HG03064 (cell line): ENCODE data around the gene SNRPA1.

Experiments used
- ATAC-seq: cut with Tn5 transposase; IDR thresholded peaks from one replicate; pipeline ENCODE4 v1.9.1; 2021; ENCODE audit warnings: low read depth; ENCODE audit not compliant: unreplicated experiment

SNRPA1 gene

GRCh38 chr15:101264911-101265641 is 30.0 kb downstream of the SNRPA1 start:
- ATAC-seq, result no peak

- no peak for ATAC-seq
These were observed 31.0 kb downstream of the SNRPA1 start for GRCh38 chr15:101264011-101264410.

DNA sequence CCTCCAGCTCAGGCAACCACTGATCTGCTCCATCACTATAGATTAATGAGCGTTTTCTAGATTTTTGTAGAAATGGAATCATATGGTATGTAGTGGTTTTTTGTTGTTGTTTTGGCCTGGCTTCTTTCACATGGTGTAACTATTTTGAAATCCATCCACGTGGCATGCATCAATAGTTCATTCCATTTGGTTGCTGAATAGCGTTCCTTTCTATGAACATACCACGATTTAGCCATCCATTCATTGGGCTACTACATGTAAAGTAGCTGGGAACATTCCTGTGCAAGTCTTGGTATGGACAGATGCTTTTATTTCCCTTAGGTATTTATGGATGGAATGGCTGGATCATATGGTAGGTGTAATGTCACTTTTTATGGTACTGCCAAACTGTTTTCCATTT is 32.5 kb downstream of the SNRPA1 start:
- no peak for ATAC-seq

DNA sequence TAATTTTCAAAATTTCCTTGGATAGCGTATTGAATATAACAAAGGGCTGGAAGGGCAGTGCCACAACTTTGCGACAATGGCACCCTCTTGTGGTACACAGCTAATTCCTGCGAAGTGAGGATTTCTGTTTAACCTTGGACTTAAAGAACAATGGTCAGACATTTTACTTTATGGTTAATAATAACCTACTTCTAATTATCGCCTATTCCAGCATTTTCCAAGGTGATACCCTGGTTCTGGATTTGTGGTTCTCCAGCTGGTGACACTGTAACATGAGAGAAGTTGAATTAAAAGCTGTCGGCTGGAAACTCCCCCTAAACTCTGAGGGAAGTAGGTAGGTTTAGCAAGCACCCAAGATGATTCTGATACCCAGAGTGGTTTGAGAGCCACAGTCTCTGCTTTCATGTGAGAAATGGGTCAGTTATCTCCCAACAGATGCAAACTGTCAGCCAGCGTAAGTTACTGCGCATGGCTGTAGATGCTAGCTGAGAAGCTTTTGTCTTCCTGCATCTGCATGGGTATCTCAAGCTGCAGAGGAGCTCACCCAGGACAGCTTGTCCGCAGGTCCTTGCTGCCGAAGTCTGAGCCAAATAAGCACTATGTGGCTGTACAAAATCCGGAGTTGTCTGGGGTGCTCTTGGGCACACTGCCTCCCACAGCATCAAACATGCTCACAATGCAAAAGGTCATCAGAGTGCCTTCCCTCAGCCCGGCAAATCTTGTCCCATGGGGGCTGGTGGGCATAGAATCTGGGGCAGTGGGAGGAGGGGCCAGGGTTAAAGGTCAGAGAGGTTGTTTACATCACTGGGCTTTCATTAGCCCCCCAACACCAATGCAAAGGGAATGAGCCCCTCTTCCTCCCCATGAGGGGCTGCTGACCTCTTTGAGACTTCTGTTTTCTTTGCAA is 36.6 kb downstream of the SNRPA1 start:
- ATAC-seq, result no peak

GRCh38 chr15:101256757-101257156 is 38.3 kb downstream of the SNRPA1 start:
- ATAC-seq, result no peak

GRCh38 chr15:101255615-101256241 is 39.3 kb downstream of the SNRPA1 start:
- no peak for ATAC-seq

- ATAC-seq, result no peak
These were observed 40.0 kb downstream of the SNRPA1 start for GRCh38 chr15:101255051-101255395.

DNA sequence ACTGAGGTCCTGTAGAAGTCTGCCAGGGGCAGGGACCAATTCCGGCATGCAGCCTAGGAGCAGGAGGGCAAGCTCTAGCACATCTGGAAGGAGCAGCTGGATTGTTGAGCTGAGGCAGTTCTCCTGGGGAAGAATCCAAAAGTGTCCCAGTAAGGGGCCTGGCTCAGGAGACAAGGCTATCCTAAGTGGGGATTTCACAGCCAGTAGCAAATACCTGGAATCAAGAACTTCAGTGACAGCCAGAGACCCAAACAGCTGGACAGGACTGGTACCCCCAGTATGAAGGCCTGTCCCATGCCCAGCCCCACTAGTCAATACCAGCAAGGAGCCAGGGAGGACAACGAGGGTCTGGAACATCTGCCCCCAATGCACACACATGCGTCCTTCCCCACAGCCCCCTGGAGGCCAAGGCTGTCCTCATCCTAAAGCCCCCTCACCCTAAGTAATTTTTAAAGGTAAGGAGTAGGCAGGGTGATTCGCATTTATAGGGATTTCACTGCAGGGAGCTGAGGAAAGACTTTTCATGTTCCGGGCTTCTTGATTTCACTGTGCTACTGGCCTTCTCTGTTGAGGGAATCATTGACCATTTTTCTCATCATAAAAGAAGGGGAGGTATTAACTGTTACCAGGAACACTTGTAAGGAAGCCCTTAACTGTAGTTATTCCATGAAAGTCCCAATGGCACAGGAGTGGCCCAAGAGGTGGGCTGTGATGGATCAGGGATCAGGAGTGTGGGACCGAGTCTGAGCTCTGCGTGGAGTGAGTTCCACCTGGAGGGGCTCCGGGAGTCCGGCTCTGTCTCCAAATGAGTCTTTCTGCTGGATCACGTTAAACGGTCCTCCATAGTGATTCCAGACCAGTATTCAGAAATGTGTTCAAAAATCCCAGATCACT is 40.6 kb downstream of the SNRPA1 start:
- no peak for ATAC-seq

DNA sequence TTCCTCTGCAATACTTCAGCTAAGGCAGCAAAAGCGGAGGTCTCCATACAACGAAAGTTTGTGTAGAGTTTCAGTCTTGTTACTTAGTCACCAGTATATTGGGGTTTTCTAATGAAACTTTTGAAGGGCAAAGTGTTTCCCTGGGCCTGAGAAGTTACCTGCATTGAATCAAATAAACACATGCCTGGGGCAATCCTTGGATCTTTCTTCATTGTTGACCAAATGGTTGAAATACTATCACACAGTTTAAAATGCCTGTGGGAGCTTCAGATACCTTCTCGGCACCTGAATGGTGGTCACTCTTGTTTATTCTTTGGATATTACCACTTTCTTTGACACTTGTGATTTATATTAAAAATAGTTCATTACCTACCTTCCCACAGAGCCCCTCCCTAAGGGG is 42.2 kb downstream of the SNRPA1 start:
- peak; percentile 6 for ATAC-seq

DNA sequence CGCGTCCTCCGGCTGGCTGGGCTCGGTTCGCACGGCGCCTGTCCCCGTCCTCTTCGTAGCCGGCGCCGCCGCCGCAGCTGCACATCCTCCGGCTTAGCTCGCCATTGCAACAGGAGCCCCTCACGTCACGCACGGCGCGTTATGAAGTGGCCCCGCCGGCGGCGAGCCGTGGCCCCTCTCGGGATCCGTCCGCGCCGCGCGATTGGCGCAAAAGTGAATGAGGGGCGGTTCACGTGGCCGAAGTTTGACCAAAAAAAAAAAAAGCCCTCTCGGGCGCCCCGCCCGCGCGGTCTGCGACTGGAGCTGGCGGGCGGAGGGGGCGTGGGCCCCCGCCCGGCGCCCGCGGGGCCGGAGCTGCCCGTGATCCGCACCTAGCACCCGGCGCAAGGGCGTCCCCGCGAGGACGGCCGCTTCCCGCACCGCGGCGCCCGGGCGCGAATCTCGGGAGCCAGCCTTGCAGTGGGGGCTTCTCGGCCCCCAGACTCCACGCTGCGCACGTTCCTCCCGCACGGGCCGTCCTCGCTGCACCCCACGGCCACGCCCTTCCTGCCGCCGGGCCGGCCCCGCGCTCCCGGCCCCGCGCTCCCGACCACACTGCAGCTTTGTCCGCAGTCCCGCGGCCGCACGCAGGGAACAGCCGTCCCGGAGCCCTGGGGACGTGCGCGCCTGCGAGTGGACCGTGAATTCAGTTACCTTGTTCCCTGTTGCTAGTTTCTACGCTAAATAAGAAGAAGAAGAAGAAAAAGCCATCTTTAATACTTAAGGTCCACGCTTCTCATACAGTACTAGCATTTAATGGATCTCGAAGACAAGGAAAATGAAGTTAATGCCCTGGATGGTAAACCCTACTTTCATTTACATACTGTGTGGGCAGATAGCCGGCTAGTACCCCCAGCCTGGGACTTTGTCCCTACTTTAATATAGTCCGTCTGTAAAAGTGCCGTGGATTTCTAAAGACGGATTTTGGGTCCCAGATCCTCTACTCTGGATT is 42.9 kb downstream of the SNRPA1 start, which contains the start of gene CHSY1:
Gene CHSY1, minus strand, starts transcription at position 219 of the 991 bp plus-strand sequence. CDS start 592 bp downstream, outside the sequence.
- peak; percentile 63 for ATAC-seq

GRCh38 chr15:101250873-101251829 is 43.9 kb downstream of the SNRPA1 start:
- ATAC-seq, result peak; percentile 21

GRCh38 chr15:101250341-101250831 is 44.7 kb downstream of the SNRPA1 start:
- ATAC-seq, result no peak

GRCh38 chr15:101248274-101248673 is 46.8 kb downstream of the SNRPA1 start:
- no peak for ATAC-seq

GRCh38 chr15:101246824-101247745 is 48.0 kb downstream of the SNRPA1 start:
- ATAC-seq, result no peak

DNA sequence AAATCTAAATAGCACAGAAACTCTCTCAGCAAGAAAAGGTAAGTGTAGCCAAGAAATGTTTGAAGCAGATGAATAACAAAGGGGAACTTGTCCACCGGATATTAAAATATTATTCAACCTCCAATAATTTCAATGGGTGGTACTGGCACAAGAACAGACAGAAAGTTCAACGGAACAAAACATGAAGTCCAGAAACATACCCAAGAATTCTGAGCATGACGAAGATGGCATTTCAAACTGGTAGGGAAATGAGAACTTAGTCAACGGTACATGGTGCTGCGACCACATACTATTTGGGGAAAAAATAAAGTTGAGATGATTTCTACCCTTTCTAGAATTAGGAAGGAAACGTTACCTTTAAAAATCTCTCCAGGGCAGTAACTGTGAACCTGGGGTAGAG is 48.7 kb downstream of the SNRPA1 start:
- ATAC-seq, result no peak

DNA sequence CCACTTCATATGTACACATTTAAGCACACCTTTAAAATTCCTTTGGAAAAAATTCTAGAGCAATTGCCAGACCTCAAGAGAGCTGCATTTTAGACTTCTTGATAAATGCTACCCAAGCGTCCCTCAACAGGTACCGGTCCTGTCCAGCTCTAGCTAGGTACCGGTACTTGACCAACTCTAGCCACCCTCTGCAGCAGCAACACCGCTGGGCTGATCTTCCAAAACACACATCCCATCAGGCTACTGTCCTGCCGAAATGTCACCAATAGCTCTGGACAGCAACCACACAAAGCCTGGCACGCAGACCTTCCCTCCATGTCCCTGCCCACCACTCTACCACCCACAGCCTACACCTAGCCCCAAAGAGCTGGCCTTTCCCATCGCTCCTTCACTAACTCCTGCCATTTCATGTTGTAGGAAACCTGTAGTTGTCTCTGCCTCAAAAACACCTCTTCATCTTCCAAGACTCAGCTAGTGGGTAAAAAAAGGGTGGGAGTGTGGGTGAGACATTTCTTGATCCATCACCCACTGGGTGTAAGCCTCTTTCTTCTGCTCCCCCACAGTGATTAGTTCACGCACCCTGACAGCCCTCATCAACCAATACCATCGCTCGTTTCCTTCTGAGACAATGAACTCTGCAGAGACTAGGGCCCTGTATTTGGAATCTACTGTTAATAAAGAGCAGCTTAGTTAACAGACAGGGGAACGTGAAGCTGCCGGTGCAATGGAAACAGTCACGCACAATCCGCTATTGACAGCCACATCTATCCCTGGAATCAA is 50.0 kb downstream of the SNRPA1 start:
- no peak for ATAC-seq
